NCI-H524 (cell line): ENCODE measurements around the gene DMPK.

Experiments
- DNase-seq, 2 experiments: peaks; one replicate each; lab custom pipeline; 2025; lab: John Stamatoyannopoulos, UW

Gene DMPK

DNA sequence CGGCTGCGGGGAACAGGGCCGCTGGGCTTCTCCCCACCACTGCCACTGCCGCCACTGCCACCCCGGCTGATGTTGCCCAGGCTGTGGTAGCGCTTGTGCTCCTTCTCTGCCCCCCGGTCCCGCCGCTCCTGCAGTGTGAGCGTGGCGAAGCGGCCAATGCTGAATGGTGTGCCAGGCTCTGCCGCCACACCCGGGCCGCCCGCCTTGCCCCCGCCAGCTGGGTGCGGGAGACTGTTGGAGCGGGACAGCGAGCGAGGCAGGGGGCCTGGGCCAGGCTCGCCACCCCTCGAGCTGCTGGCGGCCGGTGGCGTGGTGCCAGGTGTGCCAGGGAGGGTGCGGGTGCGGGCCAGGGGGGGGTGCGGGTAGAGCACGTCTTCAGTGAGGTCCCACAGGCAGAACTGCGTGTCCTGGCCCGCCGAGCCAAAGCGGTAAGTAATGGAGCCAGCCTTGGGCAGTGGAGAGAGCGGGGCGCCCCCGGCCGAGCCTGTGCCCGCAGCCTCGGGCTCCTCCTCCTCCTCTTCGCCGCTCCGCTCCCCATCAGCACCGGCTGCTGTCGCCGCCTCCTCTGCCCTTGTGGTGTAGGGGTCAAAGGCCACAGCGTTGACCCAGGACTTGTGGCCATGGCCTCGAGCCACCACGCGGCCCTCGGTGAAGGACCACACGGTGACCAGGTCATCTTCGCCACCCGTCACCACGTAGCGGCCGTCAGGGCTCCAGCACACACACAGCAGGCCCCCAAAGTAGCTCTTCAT, 3.7 kb upstream of the DMPK start:
- DNase-seq, result no peak

DNA sequence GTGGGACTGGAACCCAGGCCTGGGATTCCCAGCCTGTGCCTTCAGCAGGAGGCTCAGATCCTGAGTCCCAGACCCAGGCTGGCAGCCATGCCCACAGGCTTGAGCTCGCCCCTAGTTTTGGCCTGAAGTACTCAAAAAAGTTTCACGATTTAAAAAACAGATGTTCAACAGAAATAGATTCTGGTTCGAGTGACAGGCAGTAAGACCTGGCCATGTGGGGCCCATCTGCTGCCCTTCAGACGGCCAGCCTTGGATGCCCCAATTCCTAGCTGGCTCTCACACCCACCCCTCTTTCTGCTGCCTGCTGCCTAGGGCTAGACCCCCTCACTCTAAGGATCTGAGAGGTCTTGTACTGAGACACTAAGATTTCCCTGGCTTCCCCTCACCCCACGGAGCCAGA, 2.8 kb upstream of the DMPK start:
- DNase-seq, result peak; percentile 18 to 60

DNA sequence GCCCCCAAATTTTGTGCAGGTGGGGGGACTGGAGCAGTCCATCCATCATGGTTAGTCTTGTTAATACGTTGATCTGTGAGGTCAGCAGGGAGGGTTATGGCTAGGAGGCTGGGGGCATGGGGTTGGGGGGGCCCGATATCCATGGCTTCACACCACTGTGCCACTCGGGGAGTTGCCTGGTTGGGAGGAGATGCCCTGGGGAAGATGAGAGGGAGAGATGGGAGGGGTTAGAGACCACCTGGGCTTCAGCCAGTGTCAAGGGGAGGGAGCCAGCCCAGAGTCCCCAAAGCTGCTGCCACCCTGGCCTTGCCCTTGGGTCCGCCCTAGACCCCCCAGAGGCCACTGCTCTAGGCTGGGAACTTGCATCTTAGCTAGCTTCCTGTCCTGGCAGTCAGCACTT, 1.8 kb upstream of the DMPK start:
- DNase-seq, result no peak

DNA sequence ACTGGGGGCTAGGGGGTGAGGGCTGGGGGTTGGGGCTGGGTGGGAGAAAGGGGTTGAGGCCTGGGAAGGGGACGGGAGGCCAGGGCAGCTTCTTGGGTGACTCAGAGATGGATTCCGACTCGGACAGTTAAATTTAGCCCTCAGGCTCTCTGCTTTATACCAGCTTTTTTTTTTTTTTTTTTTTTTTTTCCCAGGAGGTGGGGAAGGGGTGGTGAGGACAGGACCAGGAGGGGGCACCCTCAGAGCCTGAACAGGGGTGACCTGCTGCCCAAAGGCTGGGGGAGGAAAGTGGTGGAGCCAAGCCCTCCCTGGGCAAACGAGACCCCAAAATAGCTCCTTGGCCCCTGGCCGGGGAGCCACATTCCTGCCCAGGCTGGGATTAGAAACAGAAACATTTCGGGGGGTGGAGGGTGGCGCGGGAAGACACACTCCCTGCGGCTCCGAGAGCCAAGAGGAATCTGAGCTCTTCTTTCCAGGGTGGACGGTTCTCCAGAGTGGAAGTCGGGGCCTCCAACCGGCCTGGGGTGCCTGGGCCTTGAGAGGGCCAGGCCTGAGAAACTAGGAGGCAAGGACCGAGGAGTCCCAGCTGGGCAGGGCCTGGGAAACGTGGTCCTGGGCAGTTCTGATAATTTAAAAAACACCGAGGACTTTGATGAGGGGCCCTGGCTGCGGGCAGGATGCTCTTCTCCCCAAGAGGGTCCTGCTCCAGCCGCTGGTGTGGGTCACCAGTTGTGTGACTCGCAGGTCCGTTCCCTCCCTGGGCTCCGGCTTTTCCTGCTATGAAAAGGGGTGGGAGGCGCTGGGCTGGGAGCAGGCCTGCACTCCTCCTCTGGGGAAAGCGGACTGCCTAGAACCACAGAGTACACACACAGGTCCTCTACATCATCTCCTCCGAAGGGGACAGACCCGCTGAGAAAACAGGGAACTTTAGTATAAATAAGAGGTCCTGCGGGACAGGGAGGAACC, 813 bp upstream of the DMPK start:
- no peak for DNase-seq

DNA sequence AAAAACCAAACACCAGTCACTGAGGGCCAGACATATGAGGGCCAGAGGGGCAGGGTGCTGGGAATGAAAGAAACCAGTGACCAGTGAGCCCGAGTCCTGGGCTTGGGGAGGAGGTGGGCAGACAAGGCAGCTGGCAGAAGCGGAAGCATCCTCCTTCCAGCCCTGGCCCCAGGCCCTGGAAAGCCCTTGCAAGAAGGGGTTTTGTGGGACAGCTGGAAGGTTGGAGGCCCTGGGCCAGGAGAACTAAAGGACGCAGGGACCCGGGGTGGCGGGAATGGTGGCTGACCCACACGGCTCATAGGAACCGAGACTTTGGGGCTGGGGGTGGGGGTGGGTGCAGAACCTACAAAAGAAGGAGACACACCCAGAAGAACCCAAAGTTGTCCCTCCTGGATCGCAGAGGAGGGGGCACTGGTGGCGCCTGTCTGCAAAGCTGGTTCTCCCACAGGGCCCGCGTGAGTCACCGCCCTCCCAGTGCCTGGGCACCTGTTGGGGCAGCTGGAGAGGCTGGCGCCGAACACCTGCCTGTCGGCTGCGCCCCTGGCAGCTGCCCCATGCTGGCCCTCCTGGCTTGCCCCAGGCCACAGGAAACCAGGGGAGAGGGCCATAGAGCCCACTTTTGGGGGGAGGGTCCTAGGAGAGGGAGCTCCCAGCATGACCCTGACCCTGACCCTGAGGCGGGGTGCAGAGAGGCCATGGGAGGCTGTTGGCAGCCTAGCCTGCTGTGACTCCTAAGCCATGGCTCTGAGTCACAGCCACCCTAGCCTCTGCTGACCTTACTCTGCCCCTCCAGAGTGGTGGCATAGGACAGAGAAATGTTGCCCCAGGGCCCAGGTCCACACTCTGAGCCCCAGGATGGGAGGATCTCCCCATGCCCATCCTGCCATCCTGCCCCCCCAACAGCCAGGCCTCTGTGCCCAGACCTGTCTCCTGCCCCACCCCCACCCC, 802 bp downstream of the DMPK start:
- DNase-seq, result peak in 1 of 2 experiments; percentile 42

DNA sequence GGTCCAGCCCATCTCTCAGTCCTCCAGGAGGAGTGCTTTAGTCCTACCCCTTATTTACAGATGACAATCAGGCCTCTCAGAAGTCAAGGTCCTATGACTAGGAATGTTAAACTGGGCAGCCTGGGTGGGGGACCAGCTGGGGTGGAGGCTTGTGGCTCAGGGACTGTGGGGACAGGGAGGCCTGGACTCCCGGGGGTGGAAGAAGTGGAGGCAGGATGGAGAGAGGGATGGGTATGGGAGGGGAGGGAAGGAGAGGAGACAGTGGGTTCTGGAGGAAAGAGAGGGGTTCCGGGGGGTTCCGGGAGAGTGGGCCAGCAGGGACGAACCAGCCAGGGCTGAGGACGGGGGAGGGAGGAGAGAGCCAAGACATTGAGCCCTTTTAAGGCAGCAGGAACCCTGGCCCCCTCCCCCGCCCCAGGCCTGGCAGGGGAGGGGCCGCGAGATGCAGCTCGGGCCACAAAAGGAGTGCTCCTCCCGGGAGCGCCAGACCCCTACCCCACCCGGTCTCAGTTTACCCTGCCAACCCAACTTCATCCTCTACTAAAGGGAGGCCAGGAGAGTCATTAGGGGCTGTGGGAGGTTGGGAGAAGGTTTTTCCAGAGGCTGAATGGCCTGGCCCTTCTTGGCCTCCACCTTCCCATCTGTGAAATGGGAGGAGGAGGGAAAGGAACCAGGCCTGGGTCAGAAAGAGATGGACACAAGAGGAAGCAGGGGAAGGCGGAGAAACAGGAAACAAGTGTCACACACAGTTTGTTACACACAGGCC, 1.7 kb downstream of the DMPK start:
- no peak for DNase-seq

DNA sequence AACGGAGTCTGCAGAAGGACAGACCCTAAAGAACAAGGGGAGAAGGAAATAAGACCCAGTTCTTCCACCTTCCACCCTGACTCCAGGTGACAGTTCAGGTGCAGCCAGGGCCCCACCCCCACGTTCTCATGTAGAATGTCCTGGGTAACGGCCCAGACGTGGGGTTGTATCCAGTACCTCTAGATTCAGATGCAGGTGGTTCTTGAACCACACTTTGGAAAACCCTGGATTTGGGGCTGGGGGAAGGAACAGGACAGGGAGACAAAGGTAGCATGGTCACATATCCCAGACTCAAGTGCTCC, 2.2 kb downstream of the DMPK start:
- DNase-seq, result no peak

DNA sequence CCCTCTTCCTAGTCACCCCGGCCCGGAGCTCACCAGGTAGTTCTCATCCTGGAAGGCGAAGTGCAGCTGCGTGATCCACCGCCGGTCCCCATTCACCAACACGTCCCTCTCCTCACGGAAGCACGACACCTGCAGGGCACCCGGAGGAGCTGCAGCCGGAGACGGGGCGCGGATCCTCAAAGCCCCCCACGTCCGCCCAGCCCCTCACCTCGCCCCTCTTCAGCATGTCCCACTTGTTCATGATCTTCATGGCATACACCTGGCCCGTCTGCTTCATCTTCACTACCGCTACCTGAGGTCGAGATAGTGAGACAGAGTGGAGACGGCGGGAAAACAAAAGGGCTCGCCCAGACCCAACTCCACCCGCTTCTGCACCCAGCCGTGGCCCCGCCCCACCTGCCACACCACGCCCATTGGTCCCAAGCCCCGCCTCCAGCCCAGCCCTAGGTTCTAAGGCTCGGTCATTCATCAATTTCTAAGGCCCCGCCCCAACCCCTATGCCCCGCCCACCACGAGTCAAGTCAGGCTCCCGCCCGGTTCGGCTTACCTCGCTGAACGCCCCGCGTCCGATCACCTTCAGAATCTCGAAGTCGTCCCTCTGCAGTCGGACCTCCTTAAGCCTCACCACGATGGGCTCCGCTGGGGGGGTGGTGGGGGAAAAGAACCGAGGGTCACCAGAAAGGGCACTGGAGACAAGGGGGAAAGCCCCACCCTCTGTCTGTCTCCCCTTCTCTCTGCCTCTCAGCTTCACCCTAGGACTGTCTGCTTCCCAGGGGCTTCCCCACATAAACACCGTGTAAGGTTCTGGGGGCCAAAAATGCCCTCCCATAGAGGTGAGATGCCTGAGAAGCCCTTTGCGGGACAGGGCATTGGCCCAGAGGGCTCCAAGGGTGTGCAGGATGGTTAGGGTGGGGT, 2.8 kb downstream of the DMPK start:
- no peak for DNase-seq

DNA sequence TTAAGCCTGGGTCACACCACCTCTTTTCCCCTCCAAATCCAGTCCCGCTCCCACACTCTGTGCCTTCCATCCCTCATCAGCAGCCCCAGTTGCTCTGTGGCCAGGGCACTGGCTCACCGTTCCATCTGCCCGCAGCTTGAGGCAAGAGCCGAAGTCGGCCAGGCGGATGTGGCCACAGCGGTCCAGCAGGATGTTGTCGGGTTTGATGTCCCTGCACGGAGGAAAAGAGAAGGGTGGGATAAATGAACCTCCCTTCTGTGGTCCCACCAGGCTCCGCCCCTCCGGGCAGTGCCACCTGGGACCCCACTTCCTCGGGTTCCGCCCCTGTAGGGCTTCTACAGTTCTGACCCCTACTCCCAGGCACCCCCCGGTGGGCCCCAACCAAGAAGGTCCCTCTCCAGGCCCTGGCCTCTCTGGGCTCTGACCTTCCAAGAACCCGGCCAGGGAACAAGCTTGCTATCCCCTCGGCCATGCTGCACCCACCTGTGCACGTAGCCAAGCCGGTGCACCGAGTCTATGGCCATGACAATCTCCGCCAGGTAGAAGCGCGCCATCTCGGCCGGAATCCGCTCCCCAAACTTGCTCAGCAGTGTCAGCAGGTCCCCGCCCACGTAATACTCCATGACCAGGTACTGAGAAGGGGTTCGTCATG, 4.2 kb downstream of the DMPK start:
- DNase-seq, result no peak

DNA sequence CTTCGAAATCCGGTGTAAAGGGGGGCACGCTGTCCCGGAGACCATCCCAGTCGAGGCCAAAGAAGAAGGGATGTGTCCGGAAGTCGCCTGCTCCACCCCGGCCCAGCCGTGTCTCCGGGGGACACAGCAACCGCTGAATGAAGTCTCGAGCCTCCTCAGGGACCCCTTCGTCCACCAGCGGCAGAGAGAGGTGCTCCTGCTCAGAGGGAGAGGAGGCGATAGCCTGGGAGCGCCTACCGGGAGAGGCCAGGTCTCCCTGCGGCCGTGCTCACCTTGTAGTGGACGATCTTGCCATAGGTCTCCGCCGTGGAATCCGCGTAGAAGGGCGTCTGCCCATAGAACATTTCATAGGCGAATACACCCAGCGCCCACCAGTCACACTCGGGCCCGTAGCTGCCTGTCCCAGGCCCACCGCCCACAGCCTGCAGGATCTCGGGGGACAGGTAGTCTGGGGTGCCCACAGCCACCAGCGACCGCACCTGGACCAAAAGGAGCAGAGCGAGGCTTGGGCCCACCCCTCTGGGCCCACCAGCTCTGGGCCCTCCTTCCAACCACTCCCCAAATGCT, 4.8 kb downstream of the DMPK start:
- no peak for DNase-seq

DNA sequence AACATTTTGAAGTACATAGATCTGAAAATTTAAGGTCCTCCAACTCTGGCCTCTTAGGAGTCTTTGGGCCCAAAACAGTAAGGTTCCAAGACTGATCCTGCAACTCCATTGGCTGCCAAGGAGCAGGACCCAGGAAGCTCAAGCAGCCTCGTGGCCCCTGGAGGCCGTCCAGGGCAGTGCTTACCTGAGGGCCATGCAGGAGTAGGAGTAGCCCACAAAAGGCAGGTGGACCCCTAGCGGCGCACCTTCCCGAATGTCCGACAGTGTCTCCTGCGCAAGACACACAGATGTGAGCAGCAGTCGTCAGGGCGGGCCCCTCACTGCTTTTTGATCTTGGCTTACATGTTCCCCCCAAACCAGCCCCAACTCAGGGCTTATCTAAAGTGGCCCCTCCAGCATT, 7.5 kb downstream of the DMPK start:
- DNase-seq, result no peak

DNA sequence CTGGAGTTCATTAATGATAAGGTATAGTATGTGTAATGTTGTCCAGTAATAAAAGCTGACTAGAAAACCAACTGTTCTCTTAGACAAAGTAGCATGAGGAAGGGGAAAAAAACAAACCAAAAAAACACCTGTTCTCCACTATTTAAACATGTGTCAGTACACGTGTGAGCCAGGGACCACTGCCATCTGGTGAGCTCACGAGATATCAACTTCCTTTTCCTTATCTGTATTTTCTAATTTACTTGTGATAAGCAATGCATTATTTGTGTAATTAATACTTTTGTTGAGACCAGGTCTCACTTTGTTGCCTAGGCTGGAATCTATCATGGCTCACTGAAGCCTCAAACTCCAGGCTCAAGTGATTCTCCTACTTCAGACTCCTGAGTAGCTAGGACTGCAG, 8.9 kb downstream of the DMPK start:
- no peak for DNase-seq

DNA sequence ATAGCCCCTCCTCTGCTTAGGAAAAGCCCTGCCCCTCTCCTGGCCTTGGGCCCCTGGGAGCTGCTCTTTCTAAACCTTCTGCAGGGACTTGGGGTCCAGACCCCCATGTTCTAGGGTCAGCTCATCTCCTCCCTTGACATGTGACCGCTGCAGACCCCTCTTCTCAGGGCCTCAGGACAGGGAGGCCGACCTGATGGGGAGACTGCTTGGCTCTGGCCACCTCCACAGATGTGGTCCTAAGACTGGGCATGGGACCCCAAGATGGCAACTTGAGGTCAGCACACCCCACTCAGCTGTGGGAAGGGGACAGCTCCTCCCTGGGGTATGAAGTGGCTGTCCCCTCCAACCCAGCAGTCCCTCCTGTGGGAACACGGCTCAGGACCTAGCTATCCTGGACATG, 9.4 kb downstream of the DMPK start:
- DNase-seq, result no peak

DNA sequence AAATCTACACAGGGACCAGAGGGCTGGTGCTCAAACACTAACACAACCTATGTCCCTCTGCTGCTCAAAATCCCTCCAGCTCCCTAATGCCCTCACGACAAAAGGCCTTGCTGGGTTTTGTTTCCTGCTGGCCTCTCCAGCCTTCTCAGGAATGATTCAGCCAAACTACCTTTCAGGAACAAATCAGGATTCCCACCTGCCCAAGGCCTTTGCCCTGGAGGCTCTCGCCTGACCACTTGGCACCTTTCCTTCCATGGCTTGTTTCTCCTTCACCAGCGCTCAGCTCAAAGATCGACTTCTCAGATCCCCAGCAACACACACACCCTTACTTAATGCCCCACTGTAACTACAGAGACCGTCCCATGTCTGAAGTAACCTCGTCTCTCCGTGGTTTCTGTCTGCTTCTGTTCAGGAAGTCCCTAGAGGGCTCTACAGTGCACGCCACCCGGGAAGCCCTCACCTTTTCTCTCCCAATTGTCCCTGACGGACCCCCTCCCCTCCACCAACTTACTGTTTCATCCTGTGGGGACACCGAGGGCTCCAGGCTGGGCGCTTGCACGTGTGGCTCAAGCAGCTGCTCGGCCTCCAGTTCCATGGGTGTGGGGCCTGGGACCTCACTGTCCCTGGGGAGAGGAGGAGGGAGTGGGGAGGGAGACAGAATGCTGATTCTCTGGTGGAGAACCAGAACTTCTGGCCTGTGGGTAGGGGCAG, 10.0 kb downstream of the DMPK start:
- no peak for DNase-seq

DNA sequence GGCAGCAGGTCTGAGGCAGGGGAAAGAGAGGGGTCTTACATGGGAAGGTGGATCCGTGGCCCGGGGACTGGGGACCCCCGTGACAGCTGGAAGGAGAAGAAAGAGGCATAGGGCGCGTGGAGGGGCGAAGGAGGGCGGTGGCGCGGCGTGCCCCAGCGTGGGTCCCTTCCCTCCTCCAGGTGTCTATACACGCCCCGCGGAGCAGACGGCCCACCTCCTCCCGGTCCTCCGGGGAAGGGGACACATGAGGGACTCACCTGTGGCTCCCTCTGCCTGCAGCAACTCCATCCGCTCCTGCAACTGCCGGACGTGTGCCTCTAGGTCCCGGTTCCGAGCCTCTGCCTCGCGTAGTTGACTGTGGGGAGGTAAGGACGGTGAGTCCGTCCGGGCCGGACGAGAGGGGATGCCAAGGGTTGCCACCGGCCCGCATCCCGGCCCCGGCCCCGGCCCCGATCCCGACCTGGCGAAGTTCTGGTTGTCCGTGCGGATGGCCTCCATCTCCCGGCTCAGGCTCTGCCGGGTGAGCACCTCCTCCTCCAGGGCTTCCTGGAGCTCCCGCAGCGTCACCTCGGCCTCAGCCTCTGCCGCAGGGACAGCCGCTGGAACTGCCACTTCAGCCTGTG, 10.9 kb downstream of the DMPK start:
- DNase-seq, result no peak

DNA sequence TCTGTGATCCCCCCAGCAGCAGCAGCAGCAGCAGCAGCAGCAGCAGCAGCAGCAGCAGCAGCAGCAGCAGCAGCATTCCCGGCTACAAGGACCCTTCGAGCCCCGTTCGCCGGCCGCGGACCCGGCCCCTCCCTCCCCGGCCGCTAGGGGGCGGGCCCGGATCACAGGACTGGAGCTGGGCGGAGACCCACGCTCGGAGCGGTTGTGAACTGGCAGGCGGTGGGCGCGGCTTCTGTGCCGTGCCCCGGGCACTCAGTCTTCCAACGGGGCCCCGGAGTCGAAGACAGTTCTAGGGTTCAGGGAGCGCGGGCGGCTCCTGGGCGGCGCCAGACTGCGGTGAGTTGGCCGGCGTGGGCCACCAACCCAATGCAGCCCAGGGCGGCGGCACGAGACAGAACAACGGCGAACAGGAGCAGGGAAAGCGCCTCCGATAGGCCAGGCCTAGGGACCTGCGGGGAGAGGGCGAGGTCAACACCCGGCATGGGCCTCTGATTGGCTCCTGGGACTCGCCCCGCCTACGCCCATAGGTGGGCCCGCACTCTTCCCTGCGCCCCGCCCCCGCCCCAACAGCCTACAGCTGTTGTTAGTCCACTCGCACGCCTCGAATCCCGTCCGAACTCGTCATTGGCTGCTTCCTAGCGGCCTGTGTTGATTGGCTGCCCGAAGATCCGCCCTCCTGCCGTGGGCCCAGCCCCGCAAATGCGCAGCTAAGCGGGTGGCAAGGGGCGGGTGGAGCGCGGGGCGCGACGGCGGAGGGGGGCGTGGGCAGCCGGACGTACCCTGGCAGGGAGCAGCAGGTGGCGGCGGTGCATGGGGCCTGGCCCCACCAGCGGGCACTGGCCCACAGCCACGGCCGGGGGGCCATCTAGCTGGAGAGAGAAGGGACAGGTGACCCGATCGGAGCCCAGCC, 11.8 kb downstream of the DMPK start:
- peak; percentile 94 to 96 for DNase-seq

DNA sequence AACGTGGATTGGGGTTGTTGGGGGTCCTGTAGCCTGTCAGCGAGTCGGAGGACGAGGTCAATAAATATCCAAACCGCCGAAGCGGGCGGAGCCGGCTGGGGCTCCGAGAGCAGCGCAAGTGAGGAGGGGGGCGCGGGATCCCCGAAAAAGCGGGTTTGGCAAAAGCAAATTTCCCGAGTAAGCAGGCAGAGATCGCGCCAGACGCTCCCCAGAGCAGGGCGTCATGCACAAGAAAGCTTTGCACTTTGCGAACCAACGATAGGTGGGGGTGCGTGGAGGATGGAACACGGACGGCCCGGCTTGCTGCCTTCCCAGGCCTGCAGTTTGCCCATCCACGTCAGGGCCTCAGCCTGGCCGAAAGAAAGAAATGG, 12.5 kb downstream of the DMPK start:
- peak in 1 of 2 experiments; percentile 55 for DNase-seq
